KBM-7 (cell line): Measurements from ENCODE around the gene KLF12.

Experiments
- DNase-seq: peaks from one replicate; pipeline ENCODE4 v3.0.0-alpha.2; 2015
- in situ Hi-C: fragments of 300-500 bp; cut with MboI; formaldehyde crosslinking; loops from 2 replicates; pipeline ENCODE4 v1.14.3; 2020; ENCODE audit warnings: low sequenced_read_pairs, low pct_unique_long_range_greater_than_20kb, mixed read lengths

The KLF12 gene

DNA sequence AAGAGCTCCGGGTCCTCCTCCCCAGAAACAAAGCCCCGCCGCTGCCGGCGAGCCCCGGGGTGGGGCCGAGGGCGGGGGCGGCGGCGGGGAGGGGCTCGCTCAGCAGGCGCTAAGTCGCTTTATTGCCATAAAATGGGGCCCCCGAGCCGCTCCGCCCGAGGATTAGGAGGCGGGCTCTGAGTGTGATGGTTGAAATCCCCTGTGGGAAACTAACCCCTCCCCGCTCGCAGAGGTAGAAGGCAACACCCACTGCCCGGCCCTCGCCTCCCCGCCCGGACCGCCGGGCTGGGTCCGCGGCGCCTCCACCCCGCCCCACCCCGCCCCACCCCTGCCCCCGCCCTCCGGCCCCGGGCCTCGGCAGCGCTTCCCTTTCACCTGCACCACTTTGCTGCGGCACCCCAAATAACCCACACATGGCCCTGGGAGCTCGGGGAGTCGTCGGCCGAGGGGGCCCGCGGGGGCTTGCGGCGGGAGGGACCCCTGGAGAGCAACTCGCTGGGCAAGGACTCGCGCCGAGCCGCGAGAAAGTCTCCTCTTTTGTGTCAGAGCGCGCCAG, at the start of gene KLF12:
Gene KLF12 (minus strand): TSS at position 184 of the 556 bp plus-strand sequence.
- DNase-seq: peak; percentile 68
- in situ Hi-C loops: no loop called here

DNA sequence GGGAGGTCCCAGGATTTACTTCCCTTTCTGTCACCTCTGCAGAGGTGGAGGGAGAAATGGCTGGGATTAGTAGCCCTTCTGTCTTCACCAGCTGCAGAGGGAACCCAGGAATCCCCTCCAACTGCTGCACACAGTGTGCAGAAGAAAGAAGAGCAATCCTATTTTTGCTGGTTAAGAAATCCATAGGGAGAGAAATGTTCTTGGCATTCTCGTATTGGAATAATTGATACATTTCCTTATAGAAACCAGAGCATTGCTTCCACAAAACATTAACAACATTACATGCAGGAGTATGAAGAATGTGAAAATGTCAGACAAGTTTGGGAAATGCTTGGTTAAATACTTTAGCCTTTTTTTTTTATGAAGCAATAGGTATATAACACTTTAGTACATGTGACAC, 48.3 kb upstream of the KLF12 start:
- DNase-seq: no peak
- in situ Hi-C loops: no loop called here

DNA sequence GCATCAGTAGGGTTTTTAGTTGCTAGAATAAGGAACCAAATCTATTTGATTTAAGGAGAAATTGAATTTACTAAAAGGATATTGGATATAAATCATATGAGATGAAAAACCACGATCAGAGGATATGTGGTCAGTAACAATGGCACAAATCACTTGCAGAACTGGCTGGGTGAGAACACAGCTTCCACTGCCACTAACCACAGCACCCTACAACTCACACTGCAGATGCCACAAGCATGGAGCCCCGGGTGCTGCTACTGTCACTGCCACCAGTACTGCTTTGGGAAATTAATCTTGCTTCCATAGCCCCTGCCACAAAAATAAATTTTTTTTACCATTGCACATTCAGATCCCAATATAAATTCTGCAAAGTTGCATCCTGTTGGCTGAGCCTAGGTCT, 40.6 kb upstream of the KLF12 start:
- in situ Hi-C loops: no loop called here
- no peak for DNase-seq

DNA sequence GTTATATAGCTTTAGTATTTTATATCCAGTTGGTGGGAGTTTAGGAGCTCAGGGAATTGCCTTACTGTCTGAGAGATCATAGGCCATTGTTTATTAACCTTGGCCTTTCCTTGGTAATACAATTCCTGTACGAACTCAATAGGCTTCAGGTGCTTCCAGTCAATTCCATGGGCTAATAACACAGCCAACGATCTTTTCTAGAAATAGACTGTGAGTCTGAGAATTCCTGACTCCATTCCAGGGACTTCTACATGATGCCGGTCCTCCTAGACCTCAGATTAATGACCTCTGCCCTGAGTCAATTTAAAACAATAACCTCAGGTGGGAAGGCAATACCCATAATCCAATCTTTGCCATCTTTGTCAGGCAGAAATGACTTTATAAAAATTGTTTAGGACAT, 39.6 kb upstream of the KLF12 start:
- in situ Hi-C loops: no loop called here
- no peak for DNase-seq

DNA sequence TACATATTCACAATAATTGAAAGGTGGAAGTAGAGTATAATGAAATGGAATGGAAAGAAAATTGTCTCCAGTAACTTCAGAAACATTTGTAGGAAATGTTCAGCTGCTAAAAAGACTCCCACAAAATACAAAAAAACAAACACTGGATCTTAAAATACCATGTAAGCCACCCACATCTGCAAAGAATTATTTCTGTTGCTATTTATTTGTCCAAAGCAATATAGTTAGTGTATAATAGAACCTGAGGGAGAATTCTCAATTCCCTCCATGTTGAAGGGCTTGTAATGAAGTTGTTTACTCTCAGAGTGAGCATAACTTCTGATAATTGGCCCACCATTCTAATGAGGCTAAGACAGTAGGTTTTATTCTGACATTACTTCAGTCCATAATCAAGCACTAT, 37.4 kb upstream of the KLF12 start:
- in situ Hi-C loops: no loop called here

DNA sequence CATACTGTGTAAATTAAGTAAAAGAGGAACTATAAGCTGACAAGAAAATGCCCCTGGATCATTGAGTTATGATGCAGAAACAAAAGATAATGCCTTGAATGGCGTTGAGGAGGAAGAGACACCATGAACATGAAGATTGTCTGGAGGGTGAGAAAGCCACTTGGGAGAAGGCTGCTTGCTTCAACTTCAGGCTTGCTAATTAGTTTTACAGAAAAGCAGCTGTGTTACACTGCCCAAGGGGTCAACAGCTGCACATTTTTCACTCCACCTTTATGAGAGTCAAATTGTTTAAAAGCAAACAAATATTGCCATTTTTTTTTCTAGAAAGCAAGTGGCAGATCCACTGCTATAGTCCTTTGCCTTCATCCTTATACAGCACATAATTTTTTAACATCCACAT, 35.5 kb upstream of the KLF12 start:
- DNase-seq: no peak
- in situ Hi-C loops: no loop called here

More for the DNA sequence above, 37.4 kb upstream of the KLF12 start:
- no peak for DNase-seq

DNA sequence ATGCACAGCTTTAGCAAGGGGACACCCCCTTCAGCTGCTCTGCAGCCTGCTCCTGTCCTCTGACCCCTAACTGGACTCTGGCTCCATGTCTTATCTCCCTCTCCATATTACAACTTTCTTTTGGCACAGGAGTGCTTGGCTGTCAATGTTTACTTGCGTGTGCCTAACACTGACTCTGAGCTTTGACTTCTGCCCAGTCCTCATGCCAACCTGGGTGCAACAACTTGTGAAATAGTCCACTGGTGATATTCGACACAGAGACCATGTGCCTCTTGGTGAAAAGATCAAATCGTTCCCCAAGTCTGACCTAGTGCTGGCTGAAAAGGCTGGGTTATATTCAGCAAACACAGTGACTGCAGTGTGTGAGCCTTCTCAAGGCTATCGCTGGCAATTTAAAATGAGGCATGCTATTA, 34.1 kb upstream of the KLF12 start:
- no peak for DNase-seq
- in situ Hi-C loops: no loop called here

DNA sequence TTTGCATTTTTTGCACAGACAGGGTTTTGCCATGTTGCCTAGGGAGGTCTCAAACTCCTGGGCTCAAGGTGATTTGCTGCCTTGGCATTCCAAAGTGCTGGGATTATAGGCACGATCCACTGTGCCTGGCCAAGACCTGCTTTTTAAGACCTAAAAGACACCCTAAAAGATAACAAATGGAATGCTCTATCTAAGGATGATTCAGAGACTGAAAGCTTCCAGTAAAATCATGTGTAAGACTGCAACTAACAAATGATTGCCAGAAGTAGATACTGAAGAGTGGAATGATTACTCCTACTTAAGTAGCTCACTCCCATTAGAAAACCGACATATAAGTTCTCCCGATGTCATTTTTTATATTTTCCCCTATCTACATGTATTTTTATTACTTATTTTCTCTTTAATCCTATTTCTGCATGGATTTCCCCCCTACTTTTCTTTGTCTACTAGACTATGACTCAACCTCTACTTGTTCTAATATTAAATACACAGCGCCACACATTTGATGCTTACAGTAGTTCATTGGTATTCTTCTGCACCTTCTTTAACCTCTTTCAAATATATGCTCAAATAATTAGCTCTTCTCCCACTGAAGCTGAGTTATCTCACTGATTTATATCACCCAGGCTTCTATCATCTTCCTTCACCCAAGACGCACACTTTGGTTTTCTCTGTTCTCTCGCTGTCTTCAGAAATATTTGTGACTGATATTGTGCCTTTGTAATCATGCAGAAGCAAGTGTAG, 32.2 kb upstream of the KLF12 start:
- in situ Hi-C loops: no loop called here
- DNase-seq: no peak

DNA sequence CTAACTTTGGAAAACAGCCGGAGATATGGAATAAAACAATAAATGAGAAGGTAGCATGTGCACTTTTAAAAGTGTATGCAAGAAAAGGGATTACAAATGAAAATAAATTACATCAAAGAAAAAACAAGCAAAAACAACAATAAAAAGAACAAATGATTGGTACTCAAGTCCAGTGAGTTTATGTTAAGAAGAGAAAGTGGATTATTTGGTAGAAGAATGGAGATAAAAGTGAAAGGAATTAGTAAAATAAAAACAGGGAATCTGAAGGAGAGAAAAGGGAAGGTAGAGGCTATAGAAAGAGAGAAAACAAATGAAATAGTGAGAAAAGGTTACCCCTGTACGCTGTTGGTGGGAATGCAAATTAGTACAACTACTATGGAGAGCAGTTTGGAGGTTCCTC, 28.6 kb upstream of the KLF12 start:
- no peak for DNase-seq
- in situ Hi-C loops: no loop called here

DNA sequence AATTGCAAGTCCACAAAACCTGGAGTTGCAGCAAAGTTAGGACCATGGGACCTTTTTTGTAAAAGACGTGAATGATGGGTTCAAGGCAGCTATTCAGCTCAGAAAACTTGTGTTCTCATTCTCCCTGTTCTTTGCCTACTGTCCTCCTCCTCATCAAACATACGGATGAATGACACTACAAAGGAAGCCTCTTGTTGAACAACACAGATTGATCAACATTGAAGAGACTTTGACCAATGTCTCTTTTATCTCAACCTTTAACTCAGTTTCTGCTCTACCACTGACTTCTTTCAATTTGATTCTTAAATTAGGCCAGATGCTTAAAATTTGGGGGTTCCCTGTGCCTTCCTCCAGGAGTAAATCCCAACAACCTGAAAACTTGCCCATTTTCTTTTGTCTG, 27.9 kb upstream of the KLF12 start:
- no peak for DNase-seq
- in situ Hi-C loops: no loop called here

DNA sequence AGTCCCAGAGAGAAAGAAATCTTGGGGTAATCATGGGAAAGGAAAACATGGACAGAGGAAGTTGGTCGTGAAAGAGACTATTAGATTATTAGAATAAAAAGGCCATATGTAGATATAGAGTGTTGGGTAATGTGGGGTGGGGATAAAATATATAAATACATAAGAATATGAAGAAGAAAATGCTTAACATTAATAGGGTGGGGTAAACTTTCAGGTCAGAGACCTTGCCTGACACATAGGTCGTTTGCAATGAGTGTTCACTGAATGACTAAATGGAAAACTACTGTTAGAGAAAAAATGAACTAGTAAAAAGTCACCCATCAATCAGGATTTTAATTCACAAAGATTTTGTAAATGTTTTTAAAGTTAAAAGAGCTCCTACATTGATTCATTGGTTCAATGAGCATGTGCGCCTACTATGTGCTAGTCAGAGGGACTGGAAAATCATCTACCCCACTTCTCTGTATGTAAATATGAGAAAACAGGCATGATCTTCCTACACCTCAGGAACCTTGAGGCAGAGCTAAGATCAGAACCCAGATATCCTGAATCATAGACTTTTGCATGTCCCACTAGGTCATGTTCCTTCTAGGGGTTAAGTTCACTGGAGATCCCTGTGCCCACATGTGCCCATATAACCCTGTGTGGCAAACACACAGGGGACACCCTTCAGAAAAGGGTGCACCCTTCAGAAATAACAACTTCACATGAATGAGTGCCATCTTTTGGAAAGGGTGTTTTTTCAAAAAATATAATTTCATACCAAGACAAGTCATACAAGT, 24.6 kb upstream of the KLF12 start:
- in situ Hi-C loops: no loop called here
- DNase-seq: no peak

DNA sequence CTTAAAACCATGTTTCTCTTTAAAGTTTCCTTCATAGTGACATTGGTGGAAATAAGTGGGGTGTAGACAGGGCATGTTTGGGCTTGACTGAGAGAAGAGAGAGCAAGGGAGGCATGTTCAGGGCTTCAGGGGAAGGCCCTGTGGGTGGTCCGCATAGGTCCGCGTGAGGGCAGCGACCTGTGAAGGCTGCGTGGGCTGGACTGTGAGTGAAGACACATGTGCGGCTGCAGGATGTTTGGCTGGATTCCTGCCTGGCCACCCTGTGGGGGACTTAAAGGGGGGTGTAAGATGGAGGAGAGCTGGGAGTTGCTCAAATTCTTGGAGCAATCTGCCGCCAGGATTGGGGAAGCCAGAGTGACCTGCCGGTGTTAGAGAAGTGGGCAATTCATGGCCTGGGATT, 23.8 kb upstream of the KLF12 start:
- DNase-seq: no peak
- in situ Hi-C loops: no loop called here

DNA sequence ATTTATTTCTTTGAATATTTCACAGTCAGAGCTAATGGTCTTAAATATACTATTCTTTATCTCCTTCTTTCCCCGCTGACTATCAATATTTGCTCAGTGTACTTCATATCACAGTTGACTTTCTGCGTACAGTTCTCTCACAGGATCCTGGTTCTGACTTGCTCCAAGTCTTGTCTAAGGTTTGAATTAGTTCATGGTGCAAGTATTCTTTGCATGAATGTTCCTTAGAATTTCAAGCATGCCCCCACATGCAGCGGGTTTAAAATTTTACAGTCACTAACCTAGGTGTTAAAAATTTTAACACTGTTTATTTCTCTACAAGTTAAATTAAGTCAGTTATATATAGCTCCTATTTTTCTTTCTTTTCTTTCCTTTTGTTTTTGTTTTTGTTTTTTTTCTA, 20.8 kb upstream of the KLF12 start:
- in situ Hi-C loops: no loop called here
- no peak for DNase-seq

DNA sequence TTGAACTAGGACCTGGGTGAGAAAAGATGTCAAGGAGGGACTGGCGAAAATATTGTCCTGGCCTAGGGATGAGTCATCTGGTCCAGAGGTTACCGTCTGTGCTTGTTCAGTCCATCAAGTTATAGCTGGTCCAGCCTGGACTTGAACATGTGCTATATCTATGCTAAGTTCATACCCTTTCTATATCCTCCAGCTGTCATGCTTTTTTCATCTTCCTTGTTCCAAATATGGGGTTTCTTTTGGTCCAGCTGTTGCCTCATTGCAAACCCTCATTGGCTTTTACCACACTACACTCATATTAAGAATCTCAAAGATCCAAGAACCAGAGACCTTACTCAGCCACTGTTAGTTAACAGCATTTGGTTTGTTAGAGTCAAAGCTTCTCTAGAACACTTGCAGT, 19.1 kb upstream of the KLF12 start:
- no peak for DNase-seq
- in situ Hi-C loops: no loop called here

DNA sequence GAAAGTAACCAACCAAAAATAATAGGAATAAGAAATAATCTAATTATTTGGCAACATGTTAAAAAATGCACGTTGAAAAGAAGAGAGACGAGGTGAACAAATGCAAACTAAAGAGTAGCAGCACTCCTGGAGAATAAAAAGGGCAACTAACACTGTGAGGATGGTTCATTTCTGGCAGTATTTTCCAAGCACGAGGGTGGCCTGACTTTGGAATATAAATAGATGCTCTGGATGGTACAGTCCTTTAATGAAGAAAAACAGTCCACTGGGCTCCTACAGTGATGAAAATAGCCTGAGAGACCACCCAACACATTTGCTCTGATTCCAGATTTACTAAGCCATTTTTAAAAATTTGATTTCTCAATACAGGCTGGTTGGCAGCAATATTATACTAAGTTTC, 17.7 kb upstream of the KLF12 start:
- in situ Hi-C loops: no loop called here

DNA sequence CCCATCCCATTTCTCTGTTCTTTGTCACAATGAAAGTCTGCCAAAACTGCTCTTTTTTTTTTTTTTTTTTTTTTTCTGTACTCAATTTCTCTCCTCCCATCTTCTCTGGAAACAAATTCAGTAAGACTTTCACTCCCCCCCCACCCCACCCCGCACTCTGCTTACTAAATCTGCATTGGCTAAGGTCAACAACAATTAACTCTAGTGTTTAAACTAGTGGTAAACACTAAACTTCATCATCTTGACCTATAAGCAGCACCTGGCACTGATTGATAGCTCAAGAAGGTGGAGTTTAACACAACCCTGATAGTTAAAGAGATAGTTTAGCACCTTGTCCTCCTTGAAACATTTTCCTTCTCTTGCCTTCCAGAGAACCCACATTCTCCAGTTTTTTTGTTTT, 14.1 kb upstream of the KLF12 start:
- DNase-seq: no peak
- in situ Hi-C loops: no loop called here

More for the DNA sequence above, 17.7 kb upstream of the KLF12 start:
- no peak for DNase-seq

DNA sequence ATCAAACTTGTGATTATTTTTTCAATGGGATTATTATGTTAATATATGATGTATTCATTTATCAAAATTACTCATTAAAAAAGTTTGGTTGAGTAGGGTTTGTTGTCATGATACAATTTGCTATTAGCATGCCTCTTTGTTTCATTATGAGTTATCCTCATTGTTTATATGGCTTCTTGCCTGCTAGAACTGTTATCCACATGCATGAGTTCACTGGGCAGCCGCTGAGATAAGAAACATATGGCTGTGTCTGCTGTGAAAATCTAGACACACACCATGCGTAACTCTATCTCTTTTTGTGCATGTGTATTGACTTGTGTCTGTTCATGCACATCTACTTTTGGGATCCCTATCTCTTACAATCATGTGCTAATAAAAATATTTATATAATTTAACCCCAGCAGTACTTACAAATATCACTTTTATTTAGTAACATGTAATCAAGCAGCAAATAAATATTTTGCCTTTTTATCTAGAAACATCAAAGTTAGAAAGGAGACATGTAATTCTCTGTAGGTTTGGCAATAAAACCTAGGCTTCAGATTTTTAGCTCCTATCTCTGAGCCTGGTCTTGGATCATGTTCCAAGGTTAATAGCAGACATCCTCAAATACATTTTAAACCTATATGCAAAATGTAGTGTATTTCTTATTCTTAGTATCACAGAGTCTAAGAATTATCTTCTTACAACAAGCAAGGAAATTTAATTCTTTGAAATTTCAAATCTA, 11.2 kb upstream of the KLF12 start:
- DNase-seq: no peak
- in situ Hi-C loops: no loop called here

DNA sequence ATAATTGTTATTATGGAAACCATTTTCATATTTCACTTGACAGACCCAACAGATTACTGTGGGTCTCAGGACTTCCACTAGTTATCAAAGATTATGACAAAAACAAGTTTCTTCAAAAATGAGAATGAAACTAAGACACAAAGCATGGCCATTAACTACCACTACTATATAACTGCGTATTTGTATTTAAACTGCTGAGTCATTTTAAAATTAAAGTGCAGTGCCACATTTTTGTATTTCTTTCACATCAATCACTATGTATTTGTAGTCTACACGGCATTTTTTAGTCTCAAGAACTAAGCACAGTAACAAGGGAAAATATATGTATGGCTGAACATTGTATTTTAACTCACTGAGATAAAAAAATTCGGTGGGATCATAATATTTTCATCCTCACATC, 10.1 kb upstream of the KLF12 start:
- in situ Hi-C loops: no loop called here
- no peak for DNase-seq

DNA sequence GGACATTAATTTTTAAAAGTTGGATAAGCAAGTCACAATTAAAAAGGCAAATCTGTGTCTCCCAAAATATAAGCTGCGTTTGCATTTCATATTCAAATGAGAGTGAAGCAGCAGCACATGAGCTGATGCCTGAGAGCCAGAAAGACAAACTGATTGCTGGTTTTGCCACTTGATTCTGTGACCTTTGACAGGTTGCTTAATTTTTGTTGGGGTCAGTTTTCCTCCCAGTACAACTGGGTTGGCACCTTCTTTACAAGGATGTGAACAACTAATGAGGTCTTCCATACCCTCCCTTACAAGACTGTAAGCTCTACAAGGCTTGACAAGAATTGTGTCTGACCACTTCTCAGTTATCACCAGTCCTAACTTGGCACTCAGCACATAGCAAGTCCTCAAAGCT, 8.1 kb upstream of the KLF12 start:
- DNase-seq: no peak
- in situ Hi-C loops: no loop called here

DNA sequence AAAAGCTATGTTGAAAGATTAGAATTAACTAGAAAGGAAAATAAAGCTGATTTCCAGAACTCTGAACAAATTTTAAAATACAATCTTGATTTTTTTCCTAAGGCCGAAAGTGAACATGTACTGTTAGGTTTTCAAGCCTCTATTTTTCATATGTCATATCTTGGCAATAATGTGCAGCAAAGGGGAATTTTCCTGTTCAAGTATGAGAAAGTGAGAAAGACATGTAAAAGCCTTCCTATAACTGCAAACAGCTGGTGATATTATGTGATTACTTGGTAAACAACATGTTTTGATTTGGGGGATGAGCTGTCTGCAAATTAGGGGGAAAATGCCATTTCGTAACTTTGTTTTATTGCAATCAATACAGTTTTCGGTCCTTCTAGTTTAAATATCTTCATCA, 4.0 kb upstream of the KLF12 start:
- in situ Hi-C loops: no loop called here
- no peak for DNase-seq
